IPS-18c (cell line): Measurements from ENCODE around the gene ZNF576.

ENCODE experiments used
- H3K4me3 ChIP-seq: 2 replicates; pipeline ENCODE4 v1.7.0; 2013; ENCODE audit warnings: low read depth, mild to moderate bottlenecking, low read length, moderate library complexity; ENCODE audit not compliant: insufficient read depth
- H3K9me3 ChIP-seq: one replicate; pipeline ENCODE4 v1.6.1; 2013; ENCODE audit warnings: mild to moderate bottlenecking, low read length, moderate library complexity; ENCODE audit not compliant: control insufficient read depth, insufficient read depth

The ZNF576 gene

GRCh38 chr19:43616306-43616705 lies 19.9 kb downstream of the ZNF576 start:
- Histone ChIP-seq H3K9me3 (no peaks in the 10 kb centered on the region), H3K4me3 (no peak overlapping the region)

- no peaks in the 10 kb centered on the region for H3K9me3 ChIP-seq
- H3K4me3 ChIP-seq, result no peak overlapping the region
These were observed 20.6 kb downstream of the ZNF576 start for GRCh38 chr19:43616954-43617353.

GRCh38 chr19:43618921-43619261 lies 22.5 kb downstream of the ZNF576 start:
- Histone ChIP-seq H3K9me3 (no peaks in the 10 kb centered on the region), H3K4me3 (peak overlapping the region; percentile 79)

- peak within 1 kb of the TSS; percentile 79 for H3K4me3 ChIP-seq
These were observed 23.1 kb downstream of the ZNF576 start, which contains the start of gene ZNF428 for GRCh38 chr19:43619262-43620060. Gene ZNF428, minus strand, starts transcription at chr19:43619629. Its CDS starts 5,325 bp downstream, at chr19:43614304.

GRCh38 chr19:43620061-43621001 lies 23.9 kb downstream of the ZNF576 start:
- Histone ChIP-seq H3K4me3 (peak overlapping the region; percentile 79; the same call in 1 of the 2 replicates), H3K9me3 (no peaks in the 10 kb centered on the region)

More at GRCh38 chr19:43619262-43620060, 23.1 kb downstream of the ZNF576 start, which contains the start of gene ZNF428:
- no peaks in the 10 kb centered on the region for H3K9me3 ChIP-seq

- H3K4me3 ChIP-seq, result no peak overlapping the region
- H3K9me3 ChIP-seq, result no peaks in the 10 kb centered on the region
These were observed 25.7 kb downstream of the ZNF576 start for GRCh38 chr19:43622070-43622469.

- no peaks in the 10 kb centered on the region for H3K9me3 ChIP-seq
- H3K4me3 ChIP-seq, result no peak overlapping the region
These were observed 26.6 kb downstream of the ZNF576 start for GRCh38 chr19:43622956-43623355.

- Histone ChIP-seq H3K9me3 (no peaks in the 10 kb centered on the region), H3K4me3 (no peak overlapping the region)
These were observed 27.7 kb downstream of the ZNF576 start for GRCh38 chr19:43623889-43624670.

GRCh38 chr19:43624933-43625332 lies 28.5 kb downstream of the ZNF576 start:
- Histone ChIP-seq H3K9me3 (no peaks in the 10 kb centered on the region), H3K4me3 (no peak overlapping the region)

- Histone ChIP-seq H3K9me3 (no peaks in the 10 kb centered on the region), H3K4me3 (no peak overlapping the region)
These were observed 29.7 kb downstream of the ZNF576 start for GRCh38 chr19:43625918-43626579.

GRCh38 chr19:43626838-43627237 lies 30.4 kb downstream of the ZNF576 start:
- Histone ChIP-seq H3K4me3 (no peak overlapping the region), H3K9me3 (no peaks in the 10 kb centered on the region)

- no peaks in the 10 kb centered on the region for H3K9me3 ChIP-seq
- no peak overlapping the region for H3K4me3 ChIP-seq
These were observed 32.4 kb downstream of the ZNF576 start for GRCh38 chr19:43628646-43629326.

- Histone ChIP-seq H3K4me3 (no peak overlapping the region), H3K9me3 (no peaks in the 10 kb centered on the region)
These were observed 35.1 kb downstream of the ZNF576 start for GRCh38 chr19:43631491-43631890.

- Histone ChIP-seq H3K9me3 (no peaks in the 10 kb centered on the region), H3K4me3 (no peak overlapping the region)
These were observed 37.1 kb downstream of the ZNF576 start for GRCh38 chr19:43633520-43633919.

GRCh38 chr19:43634068-43634467 lies 37.7 kb downstream of the ZNF576 start:
- H3K4me3 ChIP-seq, result no peak overlapping the region

GRCh38 chr19:43634506-43634871 lies 38.1 kb downstream of the ZNF576 start:
- Histone ChIP-seq H3K9me3 (no peaks in the 10 kb centered on the region), H3K4me3 (peak overlapping the region; percentile 54)

More at GRCh38 chr19:43634068-43634467, 37.7 kb downstream of the ZNF576 start:
- H3K9me3 ChIP-seq, result no peaks in the 10 kb centered on the region
